Glutamatergic neuron (in vitro differentiated cells): ENCODE measurements around the gene ATG2A. TPM values are rescaled to one million over a fixed set of nuclear protein-coding genes. Genes with fewer than 3 reads are reported as not detected.
A peak's percentile ranks its signal among the peaks of the same experiment; 100 is the strongest.

Experiments
- DNase-seq: peaks from one replicate; pipeline ENCODE4 v3.0.0; 2022
- H3K27ac Mint-ChIP-seq: one replicate; pipeline ENCODE4 v1.8.0; 2020; ENCODE audit warnings: mild to moderate bottlenecking, mixed read lengths, inconsistent platforms; ENCODE audit not compliant: unreplicated experiment
- H3K27me3 Mint-ChIP-seq: one replicate; pipeline ENCODE4 v1.8.0; 2020; ENCODE audit warnings: mild to moderate bottlenecking, moderate library complexity, mixed read lengths, inconsistent platforms; ENCODE audit not compliant: unreplicated experiment
- H3K36me3 Mint-ChIP-seq: one replicate; pipeline ENCODE4 v1.8.0; 2020; ENCODE audit warnings: mild to moderate bottlenecking, mixed read lengths, inconsistent platforms; ENCODE audit not compliant: unreplicated experiment
- H3K4me1 Mint-ChIP-seq: one replicate; pipeline ENCODE4 v1.8.0; 2020; ENCODE audit warnings: mild to moderate bottlenecking, low read depth, mixed read lengths, inconsistent platforms; ENCODE audit not compliant: unreplicated experiment
- H3K4me3 Mint-ChIP-seq: one replicate; pipeline ENCODE4 v1.8.0; 2020; ENCODE audit warnings: mild to moderate bottlenecking, mixed read lengths, inconsistent platforms; ENCODE audit not compliant: unreplicated experiment
- H3K9me3 Mint-ChIP-seq: one replicate; pipeline ENCODE4 v1.8.0; 2020; ENCODE audit warnings: mild to moderate bottlenecking, moderate library complexity, mixed read lengths, inconsistent platforms; ENCODE audit not compliant: unreplicated experiment
- CTCF ChIP-seq: fragments of 200-600 bp; sonication (generic); IDR thresholded peaks from one replicate; pipeline ENCODE4 v1.5.0; 2021; ENCODE audit not compliant: partially characterized antibody, unreplicated experiment
- total RNA-seq: library from RNA; stranded (reverse); fragmentation: NEBNext Ultra II Directional; extraction: Animal tissue kit (Norgen Biotek cat#: 25700); gene quantifications from one replicate; pipeline ENCODE4 v1.2.1, GENCODE V29; 2021; ENCODE audit not compliant: unreplicated experiment

Gene ATG2A
- total RNA-seq, 1 donor from 2014 or later = 25.9 TPM

- Mint-ChIP-seq H3K9me3 (peaks cover 6% of the 10 kb centered on the region), H3K36me3 (no peaks in the 10 kb centered on the region), H3K4me1 (peaks cover 6% of the 10 kb centered on the region), H3K27ac (no peak overlapping the region), H3K4me3 (no peak overlapping the region), H3K27me3 (peaks cover 3% of the 10 kb centered on the region)
- no peak for DNase-seq
- TF ChIP-seq CTCF = no peak
Observed at GRCh38 chr11:64897381-64898075, 19.5 kb downstream of the ATG2A start.

GRCh38 chr11:64896448-64897022 is 20.5 kb downstream of the ATG2A start:
- no peak for DNase-seq
- Mint-ChIP-seq H3K27ac (no peak overlapping the region), H3K9me3 (peaks cover 4% of the 10 kb centered on the region), H3K4me1 (peaks cover 14% of the 10 kb centered on the region), H3K27me3 (peaks cover 5% of the 10 kb centered on the region), H3K36me3 (no peaks in the 10 kb centered on the region), H3K4me3 (no peak overlapping the region)
- TF ChIP-seq CTCF = no peak

- Mint-ChIP-seq H3K4me1 (peaks cover 17% of the 10 kb centered on the region), H3K36me3 (no peaks in the 10 kb centered on the region), H3K27me3 (peaks cover 2% of the 10 kb centered on the region), H3K4me3 (no peak overlapping the region), H3K27ac (no peak overlapping the region), H3K9me3 (peaks cover 2% of the 10 kb centered on the region)
- DNase-seq = no peak
- no peak for TF ChIP-seq CTCF
Observed at GRCh38 chr11:64894812-64895452, 22.1 kb downstream of the ATG2A start.

- peak; percentile 89 for TF ChIP-seq CTCF
- H3K27ac Mint-ChIP-seq = no peak overlapping the region
- H3K9me3 Mint-ChIP-seq = peaks cover 2% of the 10 kb centered on the region
- no peak overlapping the region for H3K4me3 Mint-ChIP-seq
- peak; percentile 97 for DNase-seq
- H3K36me3 Mint-ChIP-seq = no peaks in the 10 kb centered on the region
- peaks cover 17% of the 10 kb centered on the region for H3K4me1 Mint-ChIP-seq
- H3K27me3 Mint-ChIP-seq = peaks cover 2% of the 10 kb centered on the region
Observed at GRCh38 chr11:64894070-64894811, 22.8 kb downstream of the ATG2A start.
